ENCODE results near the gene C16orf96. TPM values are rescaled to one million over a fixed set of nuclear protein-coding genes. Genes with fewer than 3 reads are reported as not detected.

C16orf96 gene
- total RNA-seq, 1 donor: not detected

GRCh38 chr16:4533490-4533889 lies 22.6 kb upstream of the C16orf96 start:
- no peak for TF ChIP-seq CTCF (IDR thresholded peaks at IDR 0.05; ENCODE audit: insufficient read depth, low read depth, low read length)
- no peak for DNase-seq (ENCODE audit: low read depth)
- H3K4me3 ChIP-seq (ENCODE audit: low read depth, low read length): no peak overlapping the region

- no peak for DNase-seq (ENCODE audit: low read depth)
- no peak for TF ChIP-seq CTCF (IDR thresholded peaks at IDR 0.05; ENCODE audit: insufficient read depth, low read depth, low read length)
- H3K4me3 ChIP-seq (ENCODE audit: low read depth, low read length): no peak overlapping the region
These were observed 21.9 kb upstream of the C16orf96 start for GRCh38 chr16:4534151-4534790.

DNA sequence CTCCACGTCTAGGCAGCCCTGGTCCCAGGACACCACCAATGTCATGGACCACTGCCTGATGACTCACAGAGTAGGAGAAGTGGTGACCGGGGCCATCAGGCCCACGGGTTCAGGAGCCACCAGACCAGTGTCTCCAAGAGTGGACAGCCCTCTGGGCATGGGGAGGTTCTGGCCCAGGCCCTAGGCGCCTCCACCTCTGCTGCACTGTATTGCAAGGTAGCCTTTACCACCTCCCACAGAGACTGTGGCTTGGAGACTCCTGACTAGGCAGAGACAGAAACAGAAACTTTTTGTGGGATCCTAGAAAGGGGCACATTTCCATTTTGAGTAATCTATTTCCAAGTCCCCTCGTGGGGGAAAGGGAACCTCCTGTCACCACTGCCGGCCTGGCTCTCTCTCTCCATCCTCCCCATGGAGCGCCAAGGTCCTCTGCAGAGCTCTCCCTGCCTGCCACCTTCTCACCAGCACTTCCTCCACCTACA lies 20.5 kb upstream of the C16orf96 start:
- no peak overlapping the region for H3K4me3 ChIP-seq (ENCODE audit: low read depth, low read length)
- TF ChIP-seq CTCF (IDR thresholded peaks at IDR 0.05; ENCODE audit: insufficient read depth, low read depth, low read length): no peak
- no peak for DNase-seq (ENCODE audit: low read depth)

DNA sequence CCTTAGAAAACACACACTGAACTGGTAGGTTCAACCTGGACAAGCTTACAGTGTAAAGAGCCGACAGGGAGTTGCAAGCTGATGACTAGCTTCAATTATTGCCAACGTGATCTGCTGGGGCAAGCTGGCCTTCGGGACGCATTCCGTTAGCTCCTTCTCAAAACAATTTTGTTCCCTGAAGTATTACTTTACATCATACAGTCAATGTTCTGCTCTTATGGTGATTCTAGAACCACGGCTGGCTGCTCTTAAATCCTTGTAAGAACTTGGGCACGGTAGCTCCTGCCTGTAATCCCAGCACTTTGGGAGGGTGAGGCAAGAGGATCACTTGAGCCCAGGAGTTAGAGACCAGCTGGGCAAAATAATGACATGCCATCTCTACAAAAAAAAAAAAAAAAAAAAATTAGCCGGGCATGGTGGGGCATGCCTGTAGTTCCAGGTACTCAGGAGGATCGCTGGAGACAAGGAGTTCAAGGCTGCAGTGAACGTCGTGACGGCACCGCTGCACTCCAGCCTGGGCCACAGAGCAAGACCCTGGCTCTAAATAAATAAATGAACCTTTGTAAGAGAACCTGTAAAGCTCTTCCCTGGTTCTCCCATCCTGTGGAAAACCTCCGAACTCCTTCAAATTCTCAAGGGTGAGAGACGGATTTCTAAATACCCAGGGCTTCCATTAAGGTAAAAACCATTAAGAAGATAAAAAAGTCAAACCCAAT lies 19.6 kb upstream of the C16orf96 start:
- no peak overlapping the region for H3K4me3 ChIP-seq (ENCODE audit: low read depth, low read length)
- DNase-seq (ENCODE audit: low read depth): no peak
- TF ChIP-seq CTCF (IDR thresholded peaks at IDR 0.05; ENCODE audit: insufficient read depth, low read depth, low read length): no peak

- DNase-seq (ENCODE audit: low read depth): peak; percentile 25
- TF ChIP-seq CTCF (IDR thresholded peaks at IDR 0.05; ENCODE audit: insufficient read depth, low read depth, low read length): no peak
These were observed 18.5 kb upstream of the C16orf96 start for GRCh38 chr16:4537376-4538343.

GRCh38 chr16:4538350-4539235 lies 17.5 kb upstream of the C16orf96 start, which contains the start of gene CDIP1:
CDIP1 (minus strand) TSS chr16:4538773; CDS start chr16:4514130, 24,643 bp downstream.
- peak within 1 kb of the TSS; percentile 72 for H3K4me3 ChIP-seq (ENCODE audit: low read depth, low read length)
- no peak for TF ChIP-seq CTCF (IDR thresholded peaks at IDR 0.05; ENCODE audit: insufficient read depth, low read depth, low read length)
- DNase-seq (ENCODE audit: low read depth): peak; percentile 97

More at GRCh38 chr16:4537376-4538343, 18.5 kb upstream of the C16orf96 start:
- peak overlapping the region; percentile 72 for H3K4me3 ChIP-seq (ENCODE audit: low read depth, low read length)

Measured in fibroblast of villous mesenchyme (primary cell).